HUES48 (cell line): ENCODE results near the gene SHCBP1.
A peak's percentile ranks its signal among the peaks of the same experiment; 100 is the strongest.

ENCODE experiments used
- H3K27ac ChIP-seq: one replicate; pipeline ENCODE4 v1.7.0; 2013; ENCODE audit warnings: low read depth, low read length, inconsistent platforms
- H3K27me3 ChIP-seq: 2 replicates; pipeline ENCODE4 v1.6.1; 2013; ENCODE audit warnings: mild to moderate bottlenecking, low read length; ENCODE audit not compliant: control insufficient read depth, insufficient read depth
- H3K36me3 ChIP-seq: 2 replicates; pipeline ENCODE4 v1.6.1; 2013; ENCODE audit warnings: low read length; ENCODE audit not compliant: control insufficient read depth, insufficient read depth
- H3K4me1 ChIP-seq: 2 replicates; pipeline ENCODE4 v1.6.1; 2013; ENCODE audit warnings: mild to moderate bottlenecking, low read length; ENCODE audit not compliant: control insufficient read depth, insufficient read depth
- H3K4me3 ChIP-seq: 2 replicates; pipeline ENCODE4 v1.5.1; 2013; ENCODE audit warnings: mild to moderate bottlenecking, low read depth, low read length
- H3K9ac ChIP-seq: 2 replicates; pipeline ENCODE4 v1.6.1; 2013; ENCODE audit warnings: mild to moderate bottlenecking, low read depth, low read length, moderate library complexity
- H3K9me3 ChIP-seq: 2 replicates; pipeline ENCODE4 v1.6.1; 2013; ENCODE audit warnings: low read length; ENCODE audit not compliant: control insufficient read depth, insufficient read depth

SHCBP1 gene

DNA sequence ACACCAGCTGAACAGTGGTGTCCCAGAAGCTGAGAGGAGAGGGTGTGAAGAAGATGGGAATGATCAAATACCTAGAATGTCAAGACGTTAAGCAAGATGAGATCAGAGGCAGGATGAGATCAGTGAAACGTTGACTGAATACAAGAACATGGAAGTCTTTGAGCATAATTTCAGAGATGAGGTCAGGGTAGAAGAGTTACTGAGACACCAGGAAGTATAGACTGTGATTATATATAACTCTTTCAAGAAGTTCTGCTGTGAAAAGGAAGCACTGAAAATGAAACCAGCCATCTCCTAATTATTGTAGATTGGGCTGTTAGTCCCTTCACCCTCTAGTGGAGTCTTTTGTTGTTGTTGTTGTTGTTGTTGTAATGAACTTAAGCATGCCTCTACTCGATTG, 9.1 kb downstream of the SHCBP1 start:
- Histone ChIP-seq H3K9me3 (no peaks in the 10 kb centered on the region), H3K9ac (no peak overlapping the region), H3K27ac (no peak overlapping the region), H3K4me1 (no peaks in the 10 kb centered on the region), H3K27me3 (no peaks in the 10 kb centered on the region), H3K4me3 (no peak overlapping the region), H3K36me3 (peaks cover 83% of the 10 kb centered on the region)

DNA sequence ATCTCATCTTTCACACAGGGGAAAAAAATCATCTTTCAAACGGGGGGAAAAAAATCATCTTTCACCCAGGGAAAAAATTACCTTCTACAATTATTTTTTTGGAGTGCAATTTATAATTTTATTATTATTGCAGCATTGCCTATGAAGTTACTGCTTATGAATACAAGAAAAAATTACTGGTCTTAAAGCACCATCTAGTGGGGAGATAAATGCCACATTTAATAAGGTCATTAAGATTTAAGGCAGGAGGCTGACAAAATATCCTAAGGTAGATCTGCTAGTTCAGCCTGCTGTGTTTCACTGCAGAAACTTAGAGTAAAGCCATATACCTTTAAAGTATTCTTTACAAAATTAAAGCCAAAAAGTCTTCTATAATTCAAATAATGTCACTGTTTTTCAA, 13.7 kb downstream of the SHCBP1 start:
- Histone ChIP-seq H3K27me3 (no peaks in the 10 kb centered on the region), H3K36me3 (peaks cover 83% of the 10 kb centered on the region), H3K27ac (no peak overlapping the region), H3K4me1 (no peaks in the 10 kb centered on the region), H3K9me3 (no peaks in the 10 kb centered on the region), H3K4me3 (no peak overlapping the region), H3K9ac (no peak overlapping the region)

DNA sequence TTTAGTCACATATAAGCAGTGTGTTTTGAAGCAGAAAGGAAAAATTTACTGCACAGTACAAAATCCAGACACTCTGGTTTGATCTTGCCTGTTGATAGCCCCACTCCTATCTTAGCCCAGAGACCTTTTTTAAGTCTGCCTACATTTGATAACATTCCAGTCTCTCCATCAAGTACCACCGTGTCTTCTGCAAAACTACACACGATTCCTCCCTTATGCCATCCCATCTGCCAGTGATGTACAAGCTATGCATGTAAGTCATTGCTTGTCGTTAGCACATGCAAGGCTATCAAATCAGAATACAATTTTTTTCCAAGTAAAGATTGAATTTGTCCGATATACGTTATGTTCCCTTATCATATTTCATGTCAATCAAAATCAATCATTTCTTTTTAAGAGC, 14.9 kb downstream of the SHCBP1 start:
- Histone ChIP-seq H3K9me3 (no peaks in the 10 kb centered on the region), H3K4me1 (no peaks in the 10 kb centered on the region), H3K4me3 (no peak overlapping the region), H3K27me3 (no peaks in the 10 kb centered on the region), H3K36me3 (peaks cover 83% of the 10 kb centered on the region), H3K9ac (no peak overlapping the region), H3K27ac (no peak overlapping the region)

DNA sequence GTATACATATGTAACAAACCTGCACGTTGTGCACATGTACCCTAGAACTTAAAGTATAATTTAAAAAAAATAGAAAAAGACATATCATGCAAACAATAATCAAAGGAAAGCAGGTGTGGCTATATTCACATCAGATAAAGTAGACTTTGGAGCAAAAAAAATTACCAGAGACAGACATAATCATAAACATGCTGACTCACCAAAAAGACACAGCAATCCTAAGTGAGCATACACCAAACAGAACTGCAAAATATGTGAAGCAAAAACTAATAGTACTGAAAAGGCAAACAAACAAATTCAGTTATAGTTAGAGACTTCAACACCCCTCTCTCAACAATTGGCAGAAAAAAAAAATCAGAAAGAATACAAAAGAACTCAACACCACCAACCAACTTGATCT, 29.9 kb downstream of the SHCBP1 start:
- Histone ChIP-seq H3K36me3 (peaks cover 48% of the 10 kb centered on the region), H3K4me3 (no peak overlapping the region), H3K27me3 (no peaks in the 10 kb centered on the region), H3K27ac (no peak overlapping the region), H3K9ac (no peak overlapping the region), H3K4me1 (no peaks in the 10 kb centered on the region), H3K9me3 (no peaks in the 10 kb centered on the region)

DNA sequence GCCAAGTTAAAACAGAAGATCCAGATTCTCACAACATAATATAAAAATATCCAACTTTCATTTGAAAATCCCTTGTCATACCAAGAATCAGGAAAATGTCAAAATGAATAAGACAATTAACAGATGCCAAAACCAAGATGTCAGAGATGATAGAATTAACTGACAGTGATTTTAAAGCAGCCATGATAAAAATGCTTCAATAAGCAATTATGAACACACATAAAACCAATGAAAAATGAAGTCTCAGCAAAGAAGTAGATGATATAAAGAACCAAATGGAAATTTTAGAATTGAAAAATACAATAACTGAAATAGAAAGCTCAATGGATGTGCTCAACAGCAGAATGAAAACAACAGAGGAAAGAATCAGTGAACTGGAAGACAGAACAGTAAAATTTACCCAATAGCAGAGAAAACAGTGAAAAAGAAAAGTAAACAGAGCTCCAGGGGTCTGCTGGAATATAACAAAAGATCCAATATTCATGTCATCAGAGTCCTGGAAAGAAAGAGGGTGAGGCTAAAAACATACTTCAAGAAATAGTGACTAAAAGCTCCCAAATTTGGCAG, 35.1 kb downstream of the SHCBP1 start:
- Histone ChIP-seq H3K27me3 (no peaks in the 10 kb centered on the region), H3K9me3 (no peaks in the 10 kb centered on the region), H3K27ac (no peak overlapping the region), H3K9ac (no peak overlapping the region), H3K4me1 (no peaks in the 10 kb centered on the region), H3K36me3 (peaks cover 47% of the 10 kb centered on the region), H3K4me3 (no peak overlapping the region)

DNA sequence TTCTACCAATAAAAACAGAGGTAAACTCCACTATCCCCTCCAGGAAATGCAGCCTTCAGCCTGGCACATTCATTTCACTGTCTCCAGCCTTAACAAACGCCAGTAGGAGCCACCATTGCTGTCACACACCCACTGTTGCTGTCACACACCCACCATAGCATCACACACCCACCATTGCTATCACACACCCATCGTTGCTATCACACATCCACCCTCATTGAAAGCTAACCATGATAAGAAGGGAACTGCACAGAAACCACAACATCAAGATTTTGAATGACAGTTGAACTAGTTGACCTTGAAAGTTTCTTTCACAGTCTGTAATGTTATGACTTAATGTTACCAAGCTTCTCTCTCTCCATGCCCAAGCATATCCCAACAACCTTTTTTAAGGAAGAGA, 38.1 kb downstream of the SHCBP1 start:
- no peak overlapping the region for H3K27ac ChIP-seq
- no peak overlapping the region for H3K9ac ChIP-seq
- no peaks in the 10 kb centered on the region for H3K4me1 ChIP-seq
- no peaks in the 10 kb centered on the region for H3K27me3 ChIP-seq
- no peak overlapping the region for H3K4me3 ChIP-seq
- no peaks in the 10 kb centered on the region for H3K9me3 ChIP-seq
- H3K36me3 ChIP-seq = peaks cover 50% of the 10 kb centered on the region

DNA sequence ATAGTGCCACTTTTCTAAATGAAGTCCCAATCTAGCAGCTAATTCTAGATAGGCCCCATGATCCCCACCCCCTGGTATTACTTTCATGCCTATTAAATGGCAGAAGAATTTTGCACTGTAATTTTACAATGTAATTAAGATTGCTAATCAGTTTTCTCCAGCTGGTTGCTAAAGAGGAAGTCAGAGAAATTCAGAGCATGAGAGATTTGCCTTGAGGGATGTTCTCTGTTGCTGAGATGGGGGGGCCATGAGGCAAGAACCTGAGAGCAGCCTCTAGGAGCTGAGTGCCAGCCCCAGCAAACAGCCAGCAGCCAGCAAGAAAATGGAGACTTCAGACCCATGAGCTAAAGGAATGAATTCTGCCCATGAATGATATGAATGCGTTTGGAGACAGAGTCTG, 38.9 kb downstream of the SHCBP1 start:
- H3K9me3 ChIP-seq = no peaks in the 10 kb centered on the region
- H3K27ac ChIP-seq = no peak overlapping the region
- no peak overlapping the region for H3K9ac ChIP-seq
- no peaks in the 10 kb centered on the region for H3K4me1 ChIP-seq
- H3K4me3 ChIP-seq = no peak overlapping the region
- H3K36me3 ChIP-seq = peaks cover 48% of the 10 kb centered on the region
- H3K27me3 ChIP-seq = no peaks in the 10 kb centered on the region

DNA sequence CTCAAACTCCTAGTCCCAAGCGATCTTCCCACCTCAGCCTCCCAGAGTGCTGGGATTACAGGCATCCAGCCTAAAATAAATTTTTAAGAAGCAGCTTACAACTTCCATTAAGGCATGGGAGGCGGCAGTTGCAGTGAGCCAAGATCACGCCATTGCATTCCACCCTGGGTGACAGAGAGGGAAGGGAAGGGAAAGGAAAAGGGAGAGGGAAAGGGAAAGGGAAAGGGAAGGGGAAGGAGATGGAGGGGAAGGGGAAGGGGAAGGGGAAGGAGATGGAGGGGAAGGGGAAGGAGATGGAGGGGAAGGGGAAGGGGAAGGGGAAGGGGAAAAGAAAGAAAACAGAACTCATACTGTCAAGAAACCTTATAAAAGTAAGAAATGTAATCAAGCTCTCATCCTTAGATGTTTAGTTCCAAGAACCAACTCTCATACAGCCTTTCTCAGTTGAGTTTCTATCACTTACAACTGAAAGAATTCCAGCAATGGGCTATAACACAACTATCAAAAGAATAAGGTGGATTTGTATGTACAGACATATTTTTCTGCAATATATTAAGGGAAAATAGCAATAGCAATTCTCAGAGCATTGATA, 43.1 kb downstream of the SHCBP1 start:
- no peaks in the 10 kb centered on the region for H3K27me3 ChIP-seq
- H3K27ac ChIP-seq = no peak overlapping the region
- H3K9me3 ChIP-seq = no peaks in the 10 kb centered on the region
- H3K4me3 ChIP-seq = no peak overlapping the region
- H3K9ac ChIP-seq = no peak overlapping the region
- H3K4me1 ChIP-seq = 0 out of 2 replicates have a peak, but pooled peaks cover 5% of the 10 kb centered on the region
- H3K36me3 ChIP-seq = peaks cover 23% of the 10 kb centered on the region

DNA sequence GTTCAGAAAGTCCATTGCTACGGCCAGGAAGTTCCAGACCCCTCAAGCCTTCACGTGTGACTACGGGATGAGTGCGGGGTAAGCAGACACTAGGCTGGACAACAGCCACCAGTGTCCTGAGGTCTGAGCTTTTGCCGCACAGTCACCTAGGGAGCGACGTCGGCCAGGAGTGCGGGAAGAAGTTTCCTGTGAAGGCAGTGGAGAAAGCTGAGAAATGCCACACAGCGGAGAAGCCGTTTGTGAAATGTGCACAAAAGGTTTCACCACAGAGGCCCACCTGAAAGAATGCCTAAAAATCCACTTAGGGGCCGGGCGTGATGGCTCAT, 47.4 kb downstream of the SHCBP1 start:
- Histone ChIP-seq H3K36me3 (no peaks in the 10 kb centered on the region), H3K27ac (peak overlapping the region; percentile 77), H3K4me1 (0 out of 2 replicates have a peak, but pooled peaks cover 5% of the 10 kb centered on the region), H3K9ac (no peak overlapping the region), H3K9me3 (no peaks in the 10 kb centered on the region), H3K27me3 (no peaks in the 10 kb centered on the region), H3K4me3 (no peak overlapping the region)

DNA sequence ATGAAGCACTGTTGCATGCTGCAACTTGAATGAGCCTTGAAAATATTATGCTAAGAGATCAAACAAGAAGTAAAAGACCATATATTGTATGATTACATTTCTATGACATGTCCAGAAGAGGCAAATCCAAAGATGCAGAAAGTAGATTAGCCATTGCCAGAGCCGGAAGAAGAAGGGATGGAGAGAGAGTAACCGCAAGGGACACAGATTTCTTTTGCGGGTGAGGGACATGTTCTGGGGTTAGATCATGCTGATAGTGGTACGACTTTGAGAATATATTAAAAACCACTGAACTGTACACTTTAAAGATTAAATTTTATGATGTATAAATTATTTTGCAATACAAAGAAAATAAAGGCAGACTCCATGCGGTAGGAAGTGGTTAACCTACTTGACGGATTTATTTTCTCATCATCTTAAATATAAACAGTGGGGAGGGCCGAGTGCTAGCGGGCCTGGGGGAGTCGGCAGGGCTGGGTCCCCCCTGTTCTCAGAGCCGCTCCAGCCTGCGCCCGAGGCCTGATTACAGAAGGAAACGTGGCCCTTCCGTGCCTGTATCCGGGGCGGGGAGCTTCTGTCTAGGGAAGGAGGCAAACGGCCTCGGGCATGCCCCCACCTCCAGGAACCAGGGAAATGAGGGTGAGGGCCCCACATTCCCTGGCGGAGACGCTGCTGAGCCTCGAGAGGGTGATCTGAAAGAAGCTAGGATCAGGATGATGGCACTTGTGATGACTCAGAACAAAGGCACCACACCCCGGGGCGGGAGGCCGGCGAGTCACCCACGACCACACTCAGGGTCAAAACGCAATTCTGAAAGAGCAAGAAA, 48.0 kb downstream of the SHCBP1 start:
- H3K9ac ChIP-seq = no peak overlapping the region
- peak overlapping the region; percentile 77 for H3K27ac ChIP-seq
- H3K36me3 ChIP-seq = no peaks in the 10 kb centered on the region
- H3K4me1 ChIP-seq = 0 out of 2 replicates have a peak, but pooled peaks cover 5% of the 10 kb centered on the region
- H3K9me3 ChIP-seq = no peaks in the 10 kb centered on the region
- no peak overlapping the region for H3K4me3 ChIP-seq
- H3K27me3 ChIP-seq = no peaks in the 10 kb centered on the region

DNA sequence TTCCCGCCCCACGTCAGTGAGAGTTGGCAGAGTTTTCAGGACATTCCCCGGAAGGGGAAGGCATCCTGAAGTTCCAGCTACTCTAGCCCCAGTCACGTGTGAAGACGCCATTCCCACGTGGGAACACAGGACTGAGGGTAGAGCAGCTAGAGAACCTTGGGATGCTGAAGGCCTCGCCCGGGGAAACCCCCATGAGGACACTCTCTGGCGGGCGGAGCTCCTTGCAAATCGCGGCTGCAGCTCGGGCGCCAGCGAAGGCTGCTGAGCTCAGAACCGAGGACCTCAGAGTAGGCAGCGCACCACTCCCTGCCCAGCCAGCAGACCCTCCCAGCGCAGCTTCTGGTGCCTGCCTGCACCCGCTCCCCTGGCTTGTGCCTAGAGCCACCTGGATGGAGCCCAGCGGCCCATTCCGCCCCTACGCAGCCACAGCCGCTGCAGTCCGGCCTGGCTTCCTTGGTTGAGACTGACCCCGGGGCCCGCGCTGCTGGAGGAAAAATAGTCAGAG, 51.9 kb downstream of the SHCBP1 start:
- Histone ChIP-seq H3K4me1 (0 out of 2 replicates have a peak, but pooled peaks cover 5% of the 10 kb centered on the region), H3K27ac (no peak overlapping the region), H3K9me3 (no peaks in the 10 kb centered on the region), H3K9ac (no peak overlapping the region), H3K36me3 (no peaks in the 10 kb centered on the region), H3K27me3 (no peaks in the 10 kb centered on the region), H3K4me3 (no peak overlapping the region)
